Measurements from ENCODE around the gene FEM1B.

Gene FEM1B

DNA sequence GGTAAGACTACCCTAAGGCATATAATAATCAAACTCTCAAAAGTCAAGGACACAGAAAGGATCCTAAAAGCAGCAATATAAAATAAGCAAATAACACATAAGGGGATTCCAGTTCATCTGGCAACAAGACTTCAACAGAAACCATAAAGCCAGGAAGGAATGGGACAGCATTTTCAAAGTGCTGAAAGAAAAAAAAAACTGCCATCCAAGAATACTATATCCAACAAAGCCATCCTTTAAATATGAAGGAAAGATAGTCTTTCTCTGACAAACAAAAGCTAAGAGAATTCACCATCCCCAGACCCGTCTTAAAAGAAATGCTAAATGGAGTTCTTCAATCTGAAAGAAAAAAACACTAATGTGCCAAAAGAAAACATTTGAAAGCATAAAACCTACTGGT lies 33.3 kb upstream of the FEM1B start:
- TF ChIP-seq GATA3 (IDR thresholded peaks at IDR 0.05; ENCODE audit: low read depth, low read length), result no peak

DNA sequence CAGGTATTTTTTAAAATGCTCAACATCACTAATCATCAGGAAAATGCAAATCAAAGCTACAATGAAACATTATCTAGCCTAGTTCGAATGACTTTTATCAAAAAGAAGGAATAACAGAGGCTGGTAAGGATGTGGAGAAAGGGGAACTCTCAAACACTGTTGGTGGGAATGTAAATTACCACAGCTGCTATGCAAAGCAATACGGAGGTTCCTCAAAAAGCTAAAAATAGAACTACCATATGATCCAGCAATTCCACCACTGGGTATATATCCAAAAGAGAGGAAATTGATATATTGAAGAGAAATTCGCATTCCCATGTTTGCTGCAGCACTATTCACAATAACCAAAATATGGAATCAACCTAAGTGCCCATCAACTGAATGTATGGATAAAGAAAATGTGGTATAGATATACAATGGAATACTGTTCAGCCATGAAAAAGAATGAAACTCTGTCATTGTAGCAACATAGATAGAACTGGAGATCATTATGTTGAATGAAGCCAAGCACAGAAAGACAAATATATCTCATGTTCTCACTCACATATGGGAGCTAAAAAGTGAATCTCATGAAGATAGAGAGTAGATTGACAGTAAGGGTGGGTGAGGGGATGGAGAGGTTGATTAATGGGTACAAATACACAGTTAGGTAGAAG lies 28.4 kb upstream of the FEM1B start:
- TF ChIP-seq GATA3 (IDR thresholded peaks at IDR 0.05; ENCODE audit: low read depth, low read length) (no peak), GATA2 (IDR thresholded peaks at IDR 0.05; ENCODE audit: low read depth, low read length) (no peak)

DNA sequence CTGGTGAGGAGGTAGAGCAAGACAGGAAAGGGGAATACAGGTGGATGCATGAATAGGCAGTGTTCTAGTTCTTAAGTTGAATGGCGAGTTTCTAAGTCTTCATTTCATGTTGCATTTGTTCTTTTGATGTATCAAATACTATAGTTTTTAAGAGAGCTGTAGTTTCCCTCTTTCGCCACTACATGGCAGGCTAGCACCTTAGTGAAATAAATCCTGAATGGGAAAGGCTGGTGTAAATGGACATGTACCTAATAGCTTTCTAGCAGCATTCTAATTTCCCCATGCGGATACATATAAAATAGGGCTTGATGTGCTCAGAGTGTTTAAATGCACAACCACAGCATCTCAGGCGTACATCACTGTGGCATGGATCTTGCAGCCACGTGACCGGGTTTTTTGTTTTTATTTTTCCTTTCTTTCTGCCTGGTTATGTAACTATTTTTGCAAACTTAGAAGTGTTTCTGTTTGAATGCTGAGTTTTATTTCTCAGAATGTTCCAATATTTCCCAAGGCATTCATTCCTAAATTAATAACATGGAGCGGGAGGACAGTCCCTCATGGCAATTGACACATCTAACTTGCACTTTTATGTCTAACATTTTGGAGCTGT lies 24.5 kb upstream of the FEM1B start:
- TF ChIP-seq GATA3 (IDR thresholded peaks at IDR 0.05; ENCODE audit: low read depth, low read length) (no peak), GATA2 (IDR thresholded peaks at IDR 0.05; ENCODE audit: low read depth, low read length) (no peak)

DNA sequence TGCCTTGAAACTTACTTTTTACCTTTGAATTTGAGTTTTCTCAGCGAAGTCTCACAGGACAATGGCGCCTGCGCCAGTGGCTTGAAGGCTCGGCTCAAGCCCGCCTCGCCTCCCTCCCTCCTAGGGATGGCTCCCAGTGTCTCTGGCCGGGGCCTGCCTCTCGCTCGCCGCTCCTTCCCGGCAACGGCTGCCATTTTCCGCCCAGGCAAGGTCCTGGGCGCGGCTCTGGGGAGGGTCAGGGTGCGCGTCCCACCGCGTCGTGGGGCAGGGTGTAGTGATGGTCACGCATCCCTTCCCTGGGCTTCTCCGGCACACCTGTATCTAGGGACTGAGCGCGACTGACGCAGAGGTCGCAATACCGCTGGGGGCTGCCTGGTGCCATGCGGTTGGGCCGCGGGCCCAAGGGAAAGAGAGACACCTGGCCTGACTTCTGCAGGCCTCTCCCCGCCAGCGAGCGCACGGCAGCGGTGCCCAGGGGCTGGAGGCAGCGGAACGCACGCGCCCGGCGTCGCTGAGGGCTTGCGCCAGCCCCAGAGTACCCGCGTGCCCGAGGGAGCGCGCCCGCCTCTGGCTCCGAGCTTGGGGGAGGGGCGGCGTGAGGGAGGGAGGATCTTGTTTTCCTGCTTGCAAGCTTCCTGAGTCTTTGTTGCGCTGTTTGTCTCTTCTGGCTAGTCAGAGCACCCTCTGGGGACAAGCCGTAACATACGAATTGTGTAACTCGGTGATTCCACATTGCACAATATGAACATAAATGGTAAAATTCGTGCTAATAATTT lies 20.7 kb upstream of the FEM1B start:
- TF ChIP-seq GATA3 (IDR thresholded peaks at IDR 0.05; ENCODE audit: low read depth, low read length), result no peak
- TF ChIP-seq GATA2 (IDR thresholded peaks at IDR 0.05; ENCODE audit: low read depth, low read length), result no peak

DNA sequence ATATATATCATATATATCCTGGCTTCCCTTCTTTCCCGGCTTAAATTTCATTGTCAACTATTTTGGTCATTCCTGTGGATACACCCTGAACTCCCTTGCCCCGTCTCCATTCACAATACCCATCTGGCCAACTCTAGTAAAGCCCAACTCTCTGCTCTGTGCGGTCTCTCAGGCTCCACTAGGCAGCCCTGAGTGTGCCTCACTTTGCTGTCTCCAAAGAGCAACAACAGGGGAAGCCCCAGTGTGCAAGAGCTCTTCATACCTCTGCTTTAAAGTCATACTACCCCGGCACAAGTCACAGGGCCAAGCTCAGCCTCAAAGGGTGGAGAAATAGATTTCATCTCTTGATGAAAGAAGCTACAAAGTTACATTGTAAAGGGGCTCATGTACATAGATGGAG lies 18.9 kb upstream of the FEM1B start:
- TF ChIP-seq GATA3 (IDR thresholded peaks at IDR 0.05; ENCODE audit: low read depth, low read length) (no peak), GATA2 (IDR thresholded peaks at IDR 0.05; ENCODE audit: low read depth, low read length) (no peak)

DNA sequence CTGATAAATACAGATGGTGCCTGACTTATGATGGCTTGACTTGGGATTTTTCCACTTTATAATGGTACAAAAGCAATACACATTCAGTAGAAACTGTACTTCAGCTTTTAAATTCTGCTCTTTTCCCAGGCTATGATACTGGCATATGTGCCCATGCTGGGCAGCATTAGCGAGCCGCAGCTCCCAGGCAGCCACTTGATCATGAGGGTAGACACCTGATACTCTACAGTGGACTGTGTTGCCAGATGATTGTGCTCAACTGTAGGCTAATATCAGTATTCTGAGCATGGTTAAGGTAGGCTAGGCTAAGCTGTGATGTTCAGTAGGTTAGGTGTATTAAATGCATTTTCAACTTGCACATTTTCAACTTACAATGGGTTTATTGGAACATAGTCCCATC lies 17.7 kb upstream of the FEM1B start:
- TF ChIP-seq GATA2 (IDR thresholded peaks at IDR 0.05; ENCODE audit: low read depth, low read length) (no peak), GATA3 (IDR thresholded peaks at IDR 0.05; ENCODE audit: low read depth, low read length) (no peak)

DNA sequence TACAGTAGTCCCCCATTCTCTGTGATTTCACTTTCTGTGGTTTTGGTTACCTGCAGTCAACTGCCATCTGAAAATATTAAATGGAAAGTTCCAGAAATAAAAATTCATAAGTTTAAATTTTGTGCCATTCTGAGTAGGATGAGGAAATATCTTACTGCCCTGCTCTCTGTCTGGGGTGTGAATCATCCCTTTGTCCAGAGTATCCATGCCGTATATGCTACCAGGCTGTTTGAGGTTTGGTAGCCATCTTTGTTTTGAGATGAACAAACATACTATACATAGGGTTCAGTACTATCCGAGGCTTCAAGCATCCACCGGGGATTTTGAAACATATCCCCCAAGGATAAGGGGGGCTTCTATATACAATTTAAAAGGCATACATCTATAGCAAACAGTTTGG lies 16.3 kb upstream of the FEM1B start:
- TF ChIP-seq GATA3 (IDR thresholded peaks at IDR 0.05; ENCODE audit: low read depth, low read length), result no peak
- TF ChIP-seq GATA2 (IDR thresholded peaks at IDR 0.05; ENCODE audit: low read depth, low read length), result no peak

DNA sequence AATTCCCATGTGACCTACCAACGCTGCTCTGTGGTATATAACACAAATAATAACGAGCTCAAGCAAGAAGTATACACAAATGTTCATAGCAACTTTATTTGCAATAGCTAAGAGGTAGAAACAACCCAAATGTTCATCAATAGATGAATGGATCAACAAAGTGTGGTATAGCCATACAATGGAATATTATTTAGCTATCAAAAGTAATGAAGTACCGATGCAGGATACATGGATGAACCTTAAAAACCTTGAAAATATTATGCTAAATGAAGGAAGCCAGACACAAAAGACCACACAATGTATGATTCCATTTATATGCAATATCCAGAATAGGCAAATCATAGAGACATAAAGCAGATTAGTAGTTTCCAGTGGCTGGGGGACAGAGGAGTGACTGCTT lies 15.6 kb upstream of the FEM1B start:
- TF ChIP-seq GATA2 (IDR thresholded peaks at IDR 0.05; ENCODE audit: low read depth, low read length), result no peak
- no peak for TF ChIP-seq GATA3 (IDR thresholded peaks at IDR 0.05; ENCODE audit: low read depth, low read length)

DNA sequence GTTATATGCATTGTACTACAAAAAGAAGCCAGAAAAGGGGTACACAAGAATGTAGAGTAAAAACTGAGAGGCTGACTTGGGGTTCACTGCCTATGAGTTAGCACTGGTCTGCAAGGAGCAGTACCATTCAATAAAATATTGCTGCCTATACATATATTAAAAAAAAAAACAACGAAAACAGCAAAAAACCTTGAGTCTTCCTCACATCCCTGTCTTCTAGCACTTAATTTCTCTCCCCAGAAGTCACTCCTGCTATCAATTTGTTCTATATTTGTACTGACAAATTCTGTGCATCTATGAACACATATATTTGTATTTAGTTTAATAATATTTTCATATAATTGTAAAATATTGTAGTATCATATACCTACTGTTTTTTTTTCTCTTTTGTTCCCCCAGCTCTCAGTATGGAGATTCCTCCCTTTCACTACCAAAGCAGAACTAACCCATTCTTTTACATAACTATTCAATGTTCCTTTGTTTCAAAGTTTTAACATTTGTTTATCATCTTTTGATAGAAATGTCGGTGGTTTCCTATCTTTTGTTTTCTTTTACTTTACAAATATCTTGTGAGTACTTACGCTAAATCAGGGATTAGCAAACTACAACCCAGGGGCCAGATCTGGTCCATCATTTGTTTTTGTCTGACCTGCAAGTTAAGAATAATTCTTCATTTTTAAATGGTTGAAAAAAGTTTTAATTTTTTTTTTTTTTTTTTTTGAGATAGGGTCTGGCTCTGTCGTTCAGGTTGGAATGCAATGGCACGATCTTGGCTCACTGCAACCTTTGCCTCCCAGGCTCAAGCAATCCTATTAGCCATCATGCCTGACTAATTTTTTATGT lies 14.8 kb upstream of the FEM1B start:
- TF ChIP-seq GATA3 (IDR thresholded peaks at IDR 0.05; ENCODE audit: low read depth, low read length) (no peak), GATA2 (IDR thresholded peaks at IDR 0.05; ENCODE audit: low read depth, low read length) (no peak)

DNA sequence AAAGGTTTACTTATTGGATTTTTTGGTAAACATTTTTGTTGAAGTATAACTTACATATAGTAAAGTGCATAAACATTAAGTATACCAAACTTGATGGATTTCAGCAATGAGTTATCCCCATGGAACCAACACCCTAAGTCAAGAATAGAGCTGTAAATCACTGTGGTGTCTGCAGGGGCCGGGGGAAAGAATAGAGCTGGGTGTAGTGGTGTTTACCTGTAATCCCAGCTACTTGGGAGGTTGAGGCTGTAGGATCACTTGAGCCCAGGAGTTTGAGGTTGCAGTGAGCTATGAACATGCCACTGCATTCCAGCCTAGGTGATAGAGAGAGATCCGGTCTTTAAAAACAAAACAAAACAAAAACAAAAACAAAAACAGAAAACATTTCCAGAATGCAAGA lies 13.3 kb upstream of the FEM1B start:
- TF ChIP-seq GATA2 (IDR thresholded peaks at IDR 0.05; ENCODE audit: low read depth, low read length) (no peak), GATA3 (IDR thresholded peaks at IDR 0.05; ENCODE audit: low read depth, low read length) (no peak)

DNA sequence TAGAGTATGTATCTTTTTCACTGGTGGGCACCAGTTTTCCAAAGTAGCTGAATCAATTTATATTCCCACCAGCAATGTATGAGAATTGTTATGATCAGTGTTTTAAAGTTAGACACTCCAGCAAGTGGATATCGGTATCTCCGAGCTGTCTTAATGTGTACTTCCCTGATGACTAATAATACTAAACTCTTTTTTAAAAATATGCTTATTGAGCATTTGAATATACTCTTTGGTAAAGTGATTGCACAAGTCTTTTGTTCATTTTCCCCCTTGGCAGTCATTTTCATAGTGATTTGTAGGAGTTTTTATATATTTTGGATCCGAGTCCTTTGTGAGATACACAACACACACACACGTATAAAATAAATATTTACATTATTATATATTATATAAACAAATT lies 12.5 kb upstream of the FEM1B start:
- no peak for TF ChIP-seq GATA3 (IDR thresholded peaks at IDR 0.05; ENCODE audit: low read depth, low read length)
- no peak for TF ChIP-seq GATA2 (IDR thresholded peaks at IDR 0.05; ENCODE audit: low read depth, low read length)

DNA sequence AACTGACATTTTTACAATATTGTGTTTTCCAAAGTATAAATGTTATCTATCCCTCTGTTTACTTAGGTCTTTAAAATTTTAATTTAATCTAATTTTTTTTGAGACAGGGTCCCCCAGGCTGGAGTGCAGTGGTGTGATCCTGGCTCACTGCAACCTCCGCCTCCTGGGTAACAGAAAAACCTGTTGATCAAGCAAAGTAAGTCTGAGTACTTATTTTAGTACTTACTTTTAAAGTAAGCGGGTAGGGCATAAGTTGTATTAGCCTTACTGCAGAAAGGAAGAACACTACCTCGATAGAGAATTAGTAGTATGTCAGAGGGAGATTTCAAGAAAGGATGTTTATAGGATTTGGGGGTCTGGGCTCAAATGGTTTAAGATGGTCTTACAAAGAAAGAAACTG lies 11.9 kb upstream of the FEM1B start:
- TF ChIP-seq GATA3 (IDR thresholded peaks at IDR 0.05; ENCODE audit: low read depth, low read length), result no peak
- no peak for TF ChIP-seq GATA2 (IDR thresholded peaks at IDR 0.05; ENCODE audit: low read depth, low read length)

DNA sequence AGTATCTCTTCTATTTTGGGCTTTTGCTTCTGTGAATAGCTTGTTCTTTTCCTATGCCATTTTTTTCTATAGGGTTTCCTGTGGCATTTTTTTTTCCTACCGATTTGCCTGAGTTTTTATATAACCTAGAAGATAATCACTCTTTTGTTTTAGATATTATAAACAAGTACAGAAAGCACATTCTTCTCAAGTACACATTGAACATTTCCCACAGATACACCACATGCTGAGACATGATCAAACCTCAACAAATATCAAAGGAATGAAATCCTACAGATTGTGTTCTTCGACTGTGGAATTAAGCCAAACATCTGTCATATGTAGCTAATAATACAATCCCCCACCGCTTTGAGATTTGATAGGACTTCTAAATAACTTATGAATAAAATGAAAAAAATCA lies 9.1 kb upstream of the FEM1B start:
- TF ChIP-seq GATA3 (IDR thresholded peaks at IDR 0.05; ENCODE audit: low read depth, low read length), result no peak
- no peak for TF ChIP-seq GATA2 (IDR thresholded peaks at IDR 0.05; ENCODE audit: low read depth, low read length)

DNA sequence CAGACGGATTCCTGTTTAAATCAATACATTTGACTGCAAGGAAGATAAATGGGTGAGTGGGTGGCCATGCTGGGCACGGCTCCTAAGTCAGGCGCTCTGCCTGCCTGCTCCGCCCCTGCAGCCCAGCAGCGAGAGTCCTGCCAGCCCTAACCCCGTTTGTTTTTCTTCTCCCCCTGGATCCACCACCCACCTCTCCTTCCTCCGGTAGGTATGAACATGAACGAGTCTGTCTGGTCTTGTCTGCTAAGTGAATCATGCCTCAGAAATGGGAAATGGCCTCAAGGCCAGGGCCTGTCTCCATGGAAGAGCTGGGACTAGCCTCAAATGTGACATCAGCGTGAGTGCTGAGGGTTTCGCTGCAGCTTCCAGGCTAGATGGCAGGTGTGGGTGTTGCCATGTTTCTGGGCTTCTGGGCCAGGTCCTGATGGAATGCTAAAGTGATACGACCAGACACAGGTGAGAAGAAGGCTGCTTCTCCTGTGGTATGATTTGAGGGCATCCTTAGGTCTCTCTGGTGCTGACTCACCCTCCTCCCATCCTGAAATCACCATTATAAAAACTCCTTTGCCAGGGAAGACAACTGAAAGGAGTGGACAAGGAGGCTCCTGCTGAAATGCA lies 5.6 kb upstream of the FEM1B start:
- no peak for TF ChIP-seq GATA3 (IDR thresholded peaks at IDR 0.05; ENCODE audit: low read depth, low read length)
- TF ChIP-seq GATA2 (IDR thresholded peaks at IDR 0.05; ENCODE audit: low read depth, low read length), result no peak
